HCT116 (cell line): ENCODE data around the gene TNFSF9. TPM values are rescaled to one million over a fixed set of nuclear protein-coding genes. Genes with fewer than 3 reads are reported as not detected.

Experiments used
- ATAC-seq: fragments of 200-7000 bp; cut with Tn5 transposase; 2 replicates; pipeline ENCODE4 v1.9.1; 2020; ENCODE audit warnings: mild to moderate bottlenecking, moderate library complexity
- BruUV-seq: library from RNA; stranded (reverse); fragments of 400-500 nt; replicated peaks from 2 replicates; lab custom pipeline; 2021; lab: Mats Ljungman, UMichigan
- CTCF ChIA-PET: fragments of 300-600 bp; sonication (Branson Sonifier 250); formaldehyde crosslinking; loops from one replicate; lab custom pipeline; 2021; ENCODE audit warnings: antibody characterized with exemption; lab: Charles Lee
- POLR2A ChIA-PET: fragments of 300-600, 350-600 bp; sonication (Branson Sonifier 250); formaldehyde crosslinking; loops from one replicate; lab custom pipeline; 2021; ENCODE audit warnings: antibody characterized with exemption; lab: Charles Lee
- RAD21 ChIA-PET, 2 experiments: fragments of 300-600 bp; sonication (Branson Sonifier 250); formaldehyde crosslinking; loops; one replicate each; lab custom pipeline; 2023; ENCODE audit warnings: low total read pairs in 2 of 2; ENCODE audit not compliant: uncharacterized antibody in 2 of 2, unreplicated experiment in 2 of 2, low non-redundant PET in 1 of 2; lab: Charles Lee
- DNase-seq: peaks from one replicate; pipeline ENCODE4 v3.0.0-alpha.2; 2010; ENCODE audit warnings: low read depth, low spot score
- H2AFZ ChIP-seq: fragments of 200-600 bp; shearing (Covaris generic), sonication (generic); 2 replicates; pipeline ENCODE4 v1.6.1; 2017; ENCODE audit warnings: low read depth, mixed run types, mixed read lengths, antibody characterized with exemption, low read length; ENCODE audit not compliant: poor library complexity, severe bottlenecking
- H3K27ac ChIP-seq: 2 replicates; pipeline ENCODE4 v1.5.1; 2012; ENCODE audit warnings: low read depth, low read length
- H3K27me3 ChIP-seq: fragments of 200-600 bp; sonication (generic); 2 replicates; pipeline ENCODE4 v1.6.1; 2016; ENCODE audit warnings: mixed run types, low read length, mixed read lengths; ENCODE audit not compliant: insufficient read depth
- H3K36me3 ChIP-seq, 2 experiments: fragments of 200-500 bp in 1 of 2; fragments of 200-600 bp in 1 of 2; sonication (Bioruptor generic) in 1 of 2; sonication (generic) in 1 of 2; 2 replicates each; pipeline versions ENCODE4 v1.5.1 to v1.6.1; 2014 to 2016; ENCODE audit warnings: low read length in 2 of 2, inconsistent platforms in 1 of 2, mixed read lengths in 1 of 2, mixed run types in 1 of 2; ENCODE audit not compliant: insufficient read depth in 2 of 2, control insufficient read depth in 1 of 2
- H3K4me1 ChIP-seq, 2 experiments: fragments of 200-600 bp in 1 of 2; sonication (generic) in 1 of 2; 2 replicates each; pipeline versions ENCODE4 v1.5.1 to v1.6.1; 2012 to 2017; ENCODE audit warnings: low read length in 2 of 2, inconsistent platforms in 1 of 2, mild to moderate bottlenecking in 1 of 2, mixed read lengths in 1 of 2, mixed run types in 1 of 2, moderate library complexity in 1 of 2; ENCODE audit not compliant: insufficient read depth in 2 of 2, control insufficient read depth in 1 of 2
- H3K4me2 ChIP-seq: fragments of 200-600 bp; sonication (generic); 2 replicates; pipeline ENCODE4 v1.6.1; 2017; ENCODE audit warnings: mixed run types, low read length, mixed read lengths
- H3K4me3 ChIP-seq, 2 experiments: fragments of 200-600 bp in 1 of 2; sonication (generic) in 1 of 2; replicated peaks in 1 of 2; 2 replicates each; pipeline ENCODE4 v1.5.1; 2011 to 2016; ENCODE audit warnings: low read length in 2 of 2, control low read depth in 1 of 2, low read depth in 1 of 2, mild to moderate bottlenecking in 1 of 2, mixed read lengths in 1 of 2, mixed run types in 1 of 2
- H3K79me2 ChIP-seq: fragments of 200-600 bp; sonication (generic); 2 replicates; pipeline ENCODE4 v1.6.1; 2017; ENCODE audit warnings: mild to moderate bottlenecking, mixed run types, low read length, moderate library complexity, mixed read lengths; ENCODE audit not compliant: insufficient read depth
- H3K9ac ChIP-seq: fragments of 200-600 bp; sonication (generic); 2 replicates; pipeline ENCODE4 v1.6.1; 2016; ENCODE audit warnings: low read length, mixed read lengths
- H3K9me2 ChIP-seq: fragments of 200-600 bp; sonication (generic), shearing (Covaris generic); 2 replicates; pipeline ENCODE4 v1.6.1; 2017; ENCODE audit warnings: mixed run types, mild to moderate bottlenecking, moderate library complexity; ENCODE audit not compliant: insufficient read depth
- H3K9me3 ChIP-seq, 2 experiments: fragments of 200-500 bp in 1 of 2; fragments of 200-600 bp in 1 of 2; sonication (Bioruptor generic) in 1 of 2; sonication (generic) in 1 of 2; 2 replicates each; pipeline ENCODE4 v1.6.1; 2014 to 2017; ENCODE audit warnings: low read length in 2 of 2, mixed read lengths in 2 of 2, inconsistent platforms in 1 of 2, low read depth in 1 of 2, mild to moderate bottlenecking in 1 of 2, mixed run types in 1 of 2, moderate library complexity in 1 of 2; ENCODE audit not compliant: control insufficient read depth in 1 of 2, insufficient read depth in 1 of 2
- H4K20me1 ChIP-seq: fragments of 200-600 bp; sonication (generic), shearing (Covaris generic); 2 replicates; pipeline ENCODE4 v1.6.1; 2017; ENCODE audit warnings: mixed run types, mild to moderate bottlenecking, moderate library complexity; ENCODE audit not compliant: insufficient read depth
- CBX3 ChIP-seq: IDR thresholded peaks from 2 replicates; pipeline ENCODE4 v1.6.1; 2012; ENCODE audit warnings: low read depth
- ELF1 ChIP-seq: IDR thresholded peaks from 2 replicates; pipeline ENCODE4 v1.6.1; 2012; ENCODE audit warnings: low read depth, borderline replicate concordance
- EZH2 ChIP-seq: fragments of 200-600 bp; sonication (generic); IDR thresholded peaks from 2 replicates; pipeline ENCODE4 v1.6.1; 2017; ENCODE audit warnings: antibody characterized with exemption, mixed run types
- EZH2phosphoT487 ChIP-seq: fragments of 200-600 bp; IDR thresholded peaks from 2 replicates; pipeline ENCODE4 v1.6.1; 2018; ENCODE audit warnings: antibody characterized with exemption, borderline replicate concordance
- POLR2A ChIP-seq: IDR thresholded peaks from 2 replicates; pipeline ENCODE4 v1.7.0; 2011; ENCODE audit warnings: borderline replicate concordance; ENCODE audit not compliant: insufficient read depth, insufficient read length; ENCODE audit errors: extremely low read depth
- POLR2AphosphoS5 ChIP-seq: IDR thresholded peaks from 2 replicates; pipeline ENCODE4 v1.6.1; 2011; ENCODE audit warnings: mild to moderate bottlenecking, low read depth, low read length, moderate library complexity
- RAD21 ChIP-seq: IDR thresholded peaks from 2 replicates; pipeline ENCODE4 v1.6.1; 2012; ENCODE audit warnings: low read depth, mild to moderate bottlenecking
- TCF7L2 ChIP-seq: IDR thresholded peaks from 2 replicates; pipeline ENCODE4 v1.7.0; 2011; ENCODE audit warnings: borderline replicate concordance, inconsistent platforms; ENCODE audit not compliant: insufficient read depth, insufficient read length; ENCODE audit errors: extremely low read depth
- ZNF274 ChIP-seq: fragments of 200-500 bp; sonication (Bioruptor generic); IDR thresholded peaks from 2 replicates; pipeline ENCODE4 v1.6.1; 2014; ENCODE audit warnings: mild to moderate bottlenecking, low read depth, low read length, inconsistent platforms
- intact Hi-C: fragments of 100-400 bp; cut with micrococcal nuclease; formaldehyde crosslinking; loops from 2 replicates; pipeline ENCODE4 v1.10.0; 2022
- total RNA-seq: library from RNA; stranded (reverse); gene quantifications from one replicate; pipeline ENCODE4 v1.2.1, GENCODE V29; 2021; ENCODE audit not compliant: unreplicated experiment
- TF ChIP-seq, protein P1 (sequence below): IDR thresholded peaks from 2 replicates; pipeline ENCODE4 v1.6.1; 2012
- TF ChIP-seq, protein P2 (sequence below): IDR thresholded peaks from 2 replicates; pipeline ENCODE4 v1.6.1; 2012; ENCODE audit warnings: low read depth

The TNFSF9 gene
- total RNA-seq, 1 experiment from 2014 or later = 25.1 TPM

DNA sequence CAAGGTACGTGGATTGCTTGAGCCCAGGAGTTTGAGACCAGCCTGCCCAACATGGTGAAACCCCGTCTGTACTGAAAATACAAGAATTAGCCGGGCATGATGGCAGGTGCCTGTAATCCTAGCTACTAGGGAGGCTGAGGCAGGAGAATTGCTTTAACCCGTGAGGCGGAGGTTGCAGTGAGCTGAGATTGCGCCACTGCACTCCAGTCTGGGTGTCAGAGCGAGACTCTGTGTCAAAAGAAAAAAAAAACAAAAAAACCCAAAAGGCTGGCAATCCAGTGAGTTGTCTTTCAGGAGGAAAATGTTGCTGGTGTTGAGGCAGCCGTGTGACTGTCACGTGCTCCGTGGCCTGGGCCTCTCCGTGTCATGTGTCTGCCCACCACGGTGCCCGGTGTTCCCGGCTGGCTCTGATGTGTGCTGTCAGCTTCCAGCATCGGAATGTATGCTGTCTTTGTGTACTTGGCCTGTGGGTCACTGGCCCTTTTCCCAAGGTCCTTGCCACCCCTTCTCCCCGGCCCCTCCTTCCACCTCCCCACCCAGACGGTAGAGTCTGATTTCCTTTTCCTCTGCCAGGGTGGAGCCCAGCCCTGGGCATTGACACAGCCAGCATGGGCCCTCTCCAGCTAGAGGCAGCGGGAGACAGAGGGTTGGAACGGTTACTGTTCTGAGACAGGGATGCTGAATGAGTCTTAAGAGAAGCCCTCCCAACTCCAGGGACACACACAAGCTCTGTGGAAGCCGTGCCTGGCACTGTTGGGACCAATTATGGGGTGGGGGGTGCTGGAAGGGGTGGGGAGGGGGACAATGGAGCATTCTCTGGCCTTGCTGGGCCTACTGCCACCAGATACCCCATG lies 21.5 kb upstream of the TNFSF9 start:
- RAD21 ChIA-PET = no interaction called here
- H3K36me3 ChIP-seq = no peaks in the 10 kb centered on the region
- no TSS peak for BruUV-seq
- ATAC-seq (no peak), DNase-seq (no peak)
- H3K9ac ChIP-seq = no peak overlapping the region
- no peak overlapping the region for H3K4me3 ChIP-seq
- no peak overlapping the region for H3K27ac ChIP-seq
- H2AFZ ChIP-seq = no peak overlapping the region
- no peaks in the 10 kb centered on the region for H3K27me3 ChIP-seq
- CTCF ChIA-PET = no interaction called here
- H3K9me2 ChIP-seq = no peaks in the 10 kb centered on the region
- POLR2A ChIA-PET = interaction anchor here (0.7 kb wide), 1 partner anchor 21 kb away, joined by 3 read pairs; the partner anchor contains the start of gene TNFSF9
- peaks cover 3 to 8% of the 10 kb centered on the region in 2 experiments; a peak in 3 of 4 replicates for H3K4me1 ChIP-seq
- intact Hi-C loops = no loop called here
- TF ChIP-seq CBX3 (no peak), ZNF274 (no peak), EZH2 (no peak), POLR2A (no peak), RAD21 (no peak), TCF7L2 (no peak), EZH2phosphoT487 (no peak), ELF1 (no peak), POLR2AphosphoS5 (no peak)
- TF ChIP-seq, protein P1, sequence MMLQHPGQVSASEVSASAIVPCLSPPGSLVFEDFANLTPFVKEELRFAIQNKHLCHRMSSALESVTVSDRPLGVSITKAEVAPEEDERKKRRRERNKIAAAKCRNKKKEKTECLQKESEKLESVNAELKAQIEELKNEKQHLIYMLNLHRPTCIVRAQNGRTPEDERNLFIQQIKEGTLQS = no peak
- TF ChIP-seq, protein P2, sequence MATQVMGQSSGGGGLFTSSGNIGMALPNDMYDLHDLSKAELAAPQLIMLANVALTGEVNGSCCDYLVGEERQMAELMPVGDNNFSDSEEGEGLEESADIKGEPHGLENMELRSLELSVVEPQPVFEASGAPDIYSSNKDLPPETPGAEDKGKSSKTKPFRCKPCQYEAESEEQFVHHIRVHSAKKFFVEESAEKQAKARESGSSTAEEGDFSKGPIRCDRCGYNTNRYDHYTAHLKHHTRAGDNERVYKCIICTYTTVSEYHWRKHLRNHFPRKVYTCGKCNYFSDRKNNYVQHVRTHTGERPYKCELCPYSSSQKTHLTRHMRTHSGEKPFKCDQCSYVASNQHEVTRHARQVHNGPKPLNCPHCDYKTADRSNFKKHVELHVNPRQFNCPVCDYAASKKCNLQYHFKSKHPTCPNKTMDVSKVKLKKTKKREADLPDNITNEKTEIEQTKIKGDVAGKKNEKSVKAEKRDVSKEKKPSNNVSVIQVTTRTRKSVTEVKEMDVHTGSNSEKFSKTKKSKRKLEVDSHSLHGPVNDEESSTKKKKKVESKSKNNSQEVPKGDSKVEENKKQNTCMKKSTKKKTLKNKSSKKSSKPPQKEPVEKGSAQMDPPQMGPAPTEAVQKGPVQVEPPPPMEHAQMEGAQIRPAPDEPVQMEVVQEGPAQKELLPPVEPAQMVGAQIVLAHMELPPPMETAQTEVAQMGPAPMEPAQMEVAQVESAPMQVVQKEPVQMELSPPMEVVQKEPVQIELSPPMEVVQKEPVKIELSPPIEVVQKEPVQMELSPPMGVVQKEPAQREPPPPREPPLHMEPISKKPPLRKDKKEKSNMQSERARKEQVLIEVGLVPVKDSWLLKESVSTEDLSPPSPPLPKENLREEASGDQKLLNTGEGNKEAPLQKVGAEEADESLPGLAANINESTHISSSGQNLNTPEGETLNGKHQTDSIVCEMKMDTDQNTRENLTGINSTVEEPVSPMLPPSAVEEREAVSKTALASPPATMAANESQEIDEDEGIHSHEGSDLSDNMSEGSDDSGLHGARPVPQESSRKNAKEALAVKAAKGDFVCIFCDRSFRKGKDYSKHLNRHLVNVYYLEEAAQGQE = no peak
- no peak overlapping the region for H3K4me2 ChIP-seq
- no peaks in the 10 kb centered on the region for H3K9me3 ChIP-seq
- H4K20me1 ChIP-seq = no peaks in the 10 kb centered on the region
- H3K79me2 ChIP-seq = no peaks in the 10 kb centered on the region
